ENCODE results near the gene HNRNPA0. TPM values are rescaled to one million over a fixed set of nuclear protein-coding genes. Genes with fewer than 3 reads are reported as not detected.

HNRNPA0 gene
- total RNA-seq, 4 donors from 2014 or later = 5.8 to 13.2 (median 7.3) TPM

DNA sequence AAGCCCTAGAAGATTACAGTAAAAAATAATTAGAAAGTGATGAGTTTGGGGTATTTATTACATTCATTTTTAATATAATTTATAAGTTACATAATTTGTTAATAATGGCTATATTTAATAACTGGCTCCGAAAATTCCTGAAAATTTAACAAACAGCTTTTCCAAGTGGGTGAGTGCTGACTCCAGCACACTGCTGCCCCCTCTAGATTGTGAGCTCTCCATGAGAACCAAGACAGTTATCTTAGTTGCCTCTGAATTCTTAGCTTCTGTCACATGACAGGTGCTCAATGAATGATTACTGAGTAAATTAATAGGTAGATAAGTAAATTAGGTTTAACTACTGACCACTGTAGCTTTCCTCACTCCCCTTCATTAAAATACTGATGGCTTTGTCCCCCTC lies 26.1 kb downstream of the HNRNPA0 start:
- no peaks in the 10 kb centered on the region for H3K36me3 ChIP-seq
- H3K27ac ChIP-seq = no peak overlapping the region
- no peak for DNase-seq
- TF ChIP-seq POLR2A (IDR thresholded peaks at IDR 0.05) = no peak
- TF ChIP-seq, protein P1, sequence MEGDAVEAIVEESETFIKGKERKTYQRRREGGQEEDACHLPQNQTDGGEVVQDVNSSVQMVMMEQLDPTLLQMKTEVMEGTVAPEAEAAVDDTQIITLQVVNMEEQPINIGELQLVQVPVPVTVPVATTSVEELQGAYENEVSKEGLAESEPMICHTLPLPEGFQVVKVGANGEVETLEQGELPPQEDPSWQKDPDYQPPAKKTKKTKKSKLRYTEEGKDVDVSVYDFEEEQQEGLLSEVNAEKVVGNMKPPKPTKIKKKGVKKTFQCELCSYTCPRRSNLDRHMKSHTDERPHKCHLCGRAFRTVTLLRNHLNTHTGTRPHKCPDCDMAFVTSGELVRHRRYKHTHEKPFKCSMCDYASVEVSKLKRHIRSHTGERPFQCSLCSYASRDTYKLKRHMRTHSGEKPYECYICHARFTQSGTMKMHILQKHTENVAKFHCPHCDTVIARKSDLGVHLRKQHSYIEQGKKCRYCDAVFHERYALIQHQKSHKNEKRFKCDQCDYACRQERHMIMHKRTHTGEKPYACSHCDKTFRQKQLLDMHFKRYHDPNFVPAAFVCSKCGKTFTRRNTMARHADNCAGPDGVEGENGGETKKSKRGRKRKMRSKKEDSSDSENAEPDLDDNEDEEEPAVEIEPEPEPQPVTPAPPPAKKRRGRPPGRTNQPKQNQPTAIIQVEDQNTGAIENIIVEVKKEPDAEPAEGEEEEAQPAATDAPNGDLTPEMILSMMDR (IDR thresholded peaks at IDR 0.05) = no peak
- no peaks in the 10 kb centered on the region for H3K9me3 ChIP-seq
- no peaks in the 10 kb centered on the region for H3K4me1 ChIP-seq
- no peaks in the 10 kb centered on the region for H3K27me3 ChIP-seq
- H3K4me3 ChIP-seq = no peak overlapping the region

DNA sequence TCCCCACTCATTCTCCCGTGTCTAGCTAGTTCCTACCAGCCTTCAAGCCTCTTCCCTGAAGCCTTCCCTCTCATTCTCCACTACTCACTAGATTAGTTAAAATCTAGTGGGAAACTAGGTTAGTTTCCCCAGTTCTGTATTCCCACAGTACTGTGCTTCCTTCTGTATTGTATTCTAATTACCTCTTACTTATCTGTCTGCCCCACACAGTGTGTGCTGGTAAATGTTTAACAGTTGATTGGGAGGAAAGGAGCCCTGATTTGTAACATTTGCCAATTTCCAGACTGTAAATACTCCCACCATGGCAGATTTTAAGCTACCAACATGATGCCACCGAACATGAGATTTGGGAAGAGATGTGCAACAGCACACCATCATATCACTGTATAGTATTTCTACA lies 26.5 kb downstream of the HNRNPA0 start:
- H3K9me3 ChIP-seq = no peaks in the 10 kb centered on the region
- no peaks in the 10 kb centered on the region for H3K36me3 ChIP-seq
- no peak overlapping the region for H3K4me3 ChIP-seq
- H3K4me1 ChIP-seq = no peaks in the 10 kb centered on the region
- H3K27ac ChIP-seq = no peak overlapping the region
- no peak for DNase-seq
- H3K27me3 ChIP-seq = no peaks in the 10 kb centered on the region
- TF ChIP-seq, protein P1 (IDR thresholded peaks at IDR 0.05) = no peak
- TF ChIP-seq POLR2A (IDR thresholded peaks at IDR 0.05) = no peak

DNA sequence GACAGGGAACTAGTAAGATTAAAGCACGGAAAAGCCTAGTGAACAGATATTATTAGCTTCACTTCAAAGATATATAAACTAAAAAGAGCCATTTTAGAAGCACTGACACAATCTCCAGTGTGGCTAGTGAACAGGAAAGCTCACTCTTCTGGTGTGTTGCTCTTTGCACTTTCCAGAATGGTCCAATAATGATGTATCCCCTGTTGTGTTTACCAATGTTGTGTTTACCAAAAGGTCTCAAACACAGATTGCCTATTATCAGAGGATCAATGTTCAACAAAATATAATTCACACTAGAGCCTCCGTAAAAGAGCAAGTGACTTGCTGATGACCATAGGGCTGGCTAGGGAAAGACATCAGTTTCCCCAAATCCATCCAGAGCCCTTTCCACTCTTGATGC lies 29.9 kb downstream of the HNRNPA0 start:
- no peaks in the 10 kb centered on the region for H3K27me3 ChIP-seq
- H3K36me3 ChIP-seq = no peaks in the 10 kb centered on the region
- H3K4me1 ChIP-seq = no peaks in the 10 kb centered on the region
- H3K9me3 ChIP-seq = no peaks in the 10 kb centered on the region
- no peak overlapping the region for H3K4me3 ChIP-seq
- no peak overlapping the region for H3K27ac ChIP-seq
- TF ChIP-seq, protein P1 (IDR thresholded peaks at IDR 0.05) = no peak
- no peak for TF ChIP-seq POLR2A (IDR thresholded peaks at IDR 0.05)
- DNase-seq = no peak

DNA sequence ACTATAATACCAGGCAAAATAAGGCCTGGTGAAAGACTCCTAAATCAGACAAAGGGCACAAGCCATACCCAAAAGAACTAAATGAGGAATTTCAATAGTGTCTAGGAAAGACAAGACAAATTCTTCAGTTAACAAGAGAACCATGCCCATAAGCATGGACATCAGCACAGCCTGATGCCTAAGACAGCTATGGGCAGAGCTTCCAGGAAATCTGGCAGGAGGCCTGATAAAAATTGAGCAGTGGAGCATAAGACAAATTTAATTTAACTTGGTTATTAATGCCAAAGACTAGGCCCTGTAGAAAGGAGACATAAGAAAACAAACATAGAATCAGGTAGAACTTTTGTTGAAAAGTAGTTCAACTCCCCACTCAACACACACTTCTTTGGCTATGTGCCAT lies 35.6 kb downstream of the HNRNPA0 start:
- DNase-seq = no peak
- H3K27me3 ChIP-seq = no peaks in the 10 kb centered on the region
- H3K36me3 ChIP-seq = no peaks in the 10 kb centered on the region
- H3K4me3 ChIP-seq = no peak overlapping the region
- H3K4me1 ChIP-seq = no peaks in the 10 kb centered on the region
- no peak overlapping the region for H3K27ac ChIP-seq
- H3K9me3 ChIP-seq = no peaks in the 10 kb centered on the region
- no peak for TF ChIP-seq POLR2A (IDR thresholded peaks at IDR 0.05)
- TF ChIP-seq, protein P1 (IDR thresholded peaks at IDR 0.05) = no peak

DNA sequence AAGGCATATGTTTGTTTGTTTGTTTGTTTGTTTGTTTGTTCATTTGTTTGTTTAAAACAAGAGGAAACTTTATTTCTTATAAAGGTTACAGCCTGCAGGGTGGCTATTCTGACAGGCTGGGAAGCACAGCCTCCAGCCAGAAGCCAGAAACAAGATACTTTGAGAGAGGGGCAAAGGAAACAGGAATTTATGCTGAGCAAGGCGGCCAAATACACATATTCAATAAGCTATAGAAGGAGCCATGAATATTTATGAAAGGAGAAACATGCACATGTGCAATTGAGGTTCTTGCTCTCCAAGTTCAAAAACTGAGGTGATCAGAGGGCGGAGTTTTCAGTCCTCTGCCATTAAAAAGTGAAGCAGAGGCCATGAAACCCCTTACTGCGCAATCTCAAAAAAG lies 37.8 kb downstream of the HNRNPA0 start:
- no peak overlapping the region for H3K4me3 ChIP-seq
- no peaks in the 10 kb centered on the region for H3K4me1 ChIP-seq
- no peak for TF ChIP-seq POLR2A (IDR thresholded peaks at IDR 0.05)
- TF ChIP-seq, protein P1 (IDR thresholded peaks at IDR 0.05) = no peak
- no peaks in the 10 kb centered on the region for H3K9me3 ChIP-seq
- no peak overlapping the region for H3K27ac ChIP-seq
- H3K27me3 ChIP-seq = no peaks in the 10 kb centered on the region
- H3K36me3 ChIP-seq = no peaks in the 10 kb centered on the region
- DNase-seq = no peak

DNA sequence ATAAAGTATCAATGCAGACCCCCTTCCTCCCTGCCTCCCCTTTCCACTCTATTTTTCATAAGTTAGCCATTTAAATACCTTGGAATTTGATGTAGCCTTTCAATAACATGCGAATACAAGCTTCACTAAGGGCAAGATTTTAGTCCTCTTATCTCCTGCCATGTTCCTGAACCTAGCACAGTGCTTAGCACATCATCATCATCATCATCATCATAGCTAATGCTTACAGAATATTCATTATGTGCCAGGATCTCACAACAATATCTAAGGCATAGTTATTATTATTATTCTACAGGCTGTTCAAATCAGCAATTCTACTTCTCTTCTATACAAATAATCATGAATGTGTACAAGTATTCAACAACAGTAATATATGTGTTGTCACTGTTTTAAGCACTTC lies 38.7 kb downstream of the HNRNPA0 start:
- DNase-seq = no peak
- no peaks in the 10 kb centered on the region for H3K9me3 ChIP-seq
- TF ChIP-seq, protein P1 (IDR thresholded peaks at IDR 0.05) = no peak
- TF ChIP-seq POLR2A (IDR thresholded peaks at IDR 0.05) = no peak
- H3K36me3 ChIP-seq = no peaks in the 10 kb centered on the region
- H3K27ac ChIP-seq = no peak overlapping the region
- H3K4me3 ChIP-seq = no peak overlapping the region
- no peaks in the 10 kb centered on the region for H3K27me3 ChIP-seq
- H3K4me1 ChIP-seq = no peaks in the 10 kb centered on the region

All from Peyer's patch (tissue), 4 donors.